Measurements from ENCODE around the gene LRRC4. TPM values are rescaled to one million over a fixed set of nuclear protein-coding genes. Genes with fewer than 3 reads are reported as not detected.

Gene LRRC4
- total RNA-seq, 4 donors from 2014 or later: 0.29 to 2.5 (median 1.2) TPM

DNA sequence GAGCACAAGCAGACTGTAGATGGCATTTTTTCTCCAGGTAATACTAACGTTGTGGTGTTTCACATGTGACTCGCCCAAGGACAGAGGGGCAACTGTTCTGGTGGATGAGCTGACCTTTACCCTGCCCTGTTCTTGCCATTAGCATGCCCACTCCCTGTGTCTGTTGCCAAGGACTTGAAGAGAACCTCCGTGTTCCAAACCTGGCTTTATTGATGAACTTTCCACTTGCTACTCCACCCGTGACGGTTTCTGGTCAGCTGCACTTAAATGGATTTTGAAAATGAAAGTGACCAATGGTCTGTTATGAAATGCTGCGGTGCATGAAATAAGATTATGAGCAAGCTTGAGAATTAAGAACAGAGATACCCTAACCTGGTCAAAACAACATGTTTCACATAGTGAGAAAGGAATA is 30.4 kb downstream of the LRRC4 start:
- intact Hi-C loops (cut with DNase I; ENCODE audit: low total_unique reads): no loop called here
- Histone ChIP-seq H3K4me3 (no peak overlapping the region), H3K4me1 (no peaks in the 10 kb centered on the region), H3K9me3 (no peaks in the 10 kb centered on the region), H3K27ac (no peak overlapping the region), H3K27me3 (no peaks in the 10 kb centered on the region), H3K36me3 (no peaks in the 10 kb centered on the region)
- TF ChIP-seq POLR2A (IDR thresholded peaks at IDR 0.05): no peak
- TF ChIP-seq, protein P1, sequence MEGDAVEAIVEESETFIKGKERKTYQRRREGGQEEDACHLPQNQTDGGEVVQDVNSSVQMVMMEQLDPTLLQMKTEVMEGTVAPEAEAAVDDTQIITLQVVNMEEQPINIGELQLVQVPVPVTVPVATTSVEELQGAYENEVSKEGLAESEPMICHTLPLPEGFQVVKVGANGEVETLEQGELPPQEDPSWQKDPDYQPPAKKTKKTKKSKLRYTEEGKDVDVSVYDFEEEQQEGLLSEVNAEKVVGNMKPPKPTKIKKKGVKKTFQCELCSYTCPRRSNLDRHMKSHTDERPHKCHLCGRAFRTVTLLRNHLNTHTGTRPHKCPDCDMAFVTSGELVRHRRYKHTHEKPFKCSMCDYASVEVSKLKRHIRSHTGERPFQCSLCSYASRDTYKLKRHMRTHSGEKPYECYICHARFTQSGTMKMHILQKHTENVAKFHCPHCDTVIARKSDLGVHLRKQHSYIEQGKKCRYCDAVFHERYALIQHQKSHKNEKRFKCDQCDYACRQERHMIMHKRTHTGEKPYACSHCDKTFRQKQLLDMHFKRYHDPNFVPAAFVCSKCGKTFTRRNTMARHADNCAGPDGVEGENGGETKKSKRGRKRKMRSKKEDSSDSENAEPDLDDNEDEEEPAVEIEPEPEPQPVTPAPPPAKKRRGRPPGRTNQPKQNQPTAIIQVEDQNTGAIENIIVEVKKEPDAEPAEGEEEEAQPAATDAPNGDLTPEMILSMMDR (IDR thresholded peaks at IDR 0.05): no peak
- no peak for DNase-seq

DNA sequence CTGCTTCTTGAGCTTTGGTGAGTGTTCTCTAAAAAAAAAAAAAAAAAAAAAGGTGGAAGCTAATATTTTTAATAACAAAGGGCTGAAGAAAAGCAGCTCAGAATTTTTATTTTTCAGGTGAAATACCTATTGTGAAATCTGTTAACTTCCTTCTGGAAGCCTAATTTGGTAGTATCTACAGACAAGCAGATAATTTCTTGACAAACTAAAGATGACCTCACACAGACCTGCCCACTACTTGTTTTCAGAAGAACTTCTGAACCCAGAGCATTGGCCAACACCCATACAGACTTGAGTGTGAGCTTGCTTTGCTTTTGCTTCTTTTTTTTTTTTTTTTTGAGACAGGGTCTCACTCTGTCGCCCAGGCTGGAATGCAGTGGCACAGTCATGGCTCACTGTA is 31.2 kb downstream of the LRRC4 start:
- Histone ChIP-seq H3K27me3 (no peaks in the 10 kb centered on the region), H3K9me3 (no peaks in the 10 kb centered on the region), H3K27ac (no peak overlapping the region), H3K36me3 (no peaks in the 10 kb centered on the region), H3K4me3 (no peak overlapping the region), H3K4me1 (no peaks in the 10 kb centered on the region)
- no peak for DNase-seq
- TF ChIP-seq POLR2A (IDR thresholded peaks at IDR 0.05): no peak
- TF ChIP-seq, protein P1 (IDR thresholded peaks at IDR 0.05): no peak
- intact Hi-C loops (cut with DNase I; ENCODE audit: low total_unique reads): no loop called here

DNA sequence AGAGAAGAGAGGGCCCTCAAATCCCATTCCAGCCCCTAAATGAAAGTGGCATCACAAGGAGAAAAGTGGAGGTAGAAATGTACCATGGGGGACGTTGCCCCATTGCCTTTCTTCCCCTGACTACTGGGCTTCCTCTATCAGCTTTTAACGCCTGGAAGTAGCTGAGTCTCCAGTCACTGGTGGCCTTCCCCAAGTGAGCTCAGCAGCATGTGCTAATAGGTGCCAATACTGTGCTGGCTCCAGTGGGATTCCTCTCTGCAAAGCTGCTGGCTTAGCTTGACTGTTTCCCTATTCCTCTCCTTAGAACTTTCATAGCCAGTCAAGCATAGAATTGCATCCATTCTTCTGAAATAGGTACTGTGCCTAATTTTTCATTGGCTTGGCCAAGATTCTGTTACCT is 32.6 kb downstream of the LRRC4 start:
- DNase-seq: no peak
- H3K27me3 ChIP-seq: no peaks in the 10 kb centered on the region
- no peak overlapping the region for H3K27ac ChIP-seq
- no peaks in the 10 kb centered on the region for H3K36me3 ChIP-seq
- no peaks in the 10 kb centered on the region for H3K9me3 ChIP-seq
- H3K4me3 ChIP-seq: no peak overlapping the region
- no peak for TF ChIP-seq POLR2A (IDR thresholded peaks at IDR 0.05)
- TF ChIP-seq, protein P1 (IDR thresholded peaks at IDR 0.05): no peak
- H3K4me1 ChIP-seq: no peaks in the 10 kb centered on the region
- intact Hi-C loops (cut with DNase I; ENCODE audit: low total_unique reads): no loop called here

DNA sequence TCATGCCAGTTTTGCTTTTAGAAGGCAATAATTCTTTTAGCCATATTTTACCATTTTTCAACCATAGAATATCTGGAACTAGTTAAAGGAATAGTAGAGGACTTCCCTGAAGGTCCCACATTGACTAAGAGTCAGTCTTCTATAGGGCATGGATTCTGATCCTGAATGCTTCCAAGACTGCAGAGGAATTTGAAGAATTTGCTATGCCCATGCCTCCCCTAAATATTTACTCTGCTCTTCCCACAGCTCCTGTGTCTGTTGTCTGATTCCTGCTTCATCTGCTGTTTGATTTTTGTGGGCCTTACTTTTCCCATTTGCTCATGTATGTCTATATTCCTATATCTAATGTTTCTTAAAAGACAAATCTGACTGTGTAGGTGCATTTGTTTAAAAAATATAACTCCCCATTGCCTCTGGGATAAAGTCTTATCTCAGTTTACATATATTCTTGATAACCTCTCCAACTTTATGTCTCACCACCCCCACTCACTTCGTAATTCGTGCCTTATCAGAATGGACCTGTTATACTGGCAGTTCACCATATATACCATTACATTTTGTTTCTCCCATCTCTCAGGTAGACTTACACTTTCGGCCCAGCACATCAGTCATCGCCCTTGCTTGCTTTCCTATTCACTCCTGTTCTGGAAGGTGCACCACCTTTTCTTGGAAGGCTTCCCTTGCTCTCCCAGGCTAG is 33.9 kb downstream of the LRRC4 start:
- DNase-seq: no peak
- H3K4me1 ChIP-seq: no peaks in the 10 kb centered on the region
- intact Hi-C loops (cut with DNase I; ENCODE audit: low total_unique reads): no loop called here
- H3K27ac ChIP-seq: no peak overlapping the region
- no peak for TF ChIP-seq POLR2A (IDR thresholded peaks at IDR 0.05)
- TF ChIP-seq, protein P1 (IDR thresholded peaks at IDR 0.05): no peak
- no peak overlapping the region for H3K4me3 ChIP-seq
- no peaks in the 10 kb centered on the region for H3K9me3 ChIP-seq
- no peaks in the 10 kb centered on the region for H3K27me3 ChIP-seq
- no peaks in the 10 kb centered on the region for H3K36me3 ChIP-seq

DNA sequence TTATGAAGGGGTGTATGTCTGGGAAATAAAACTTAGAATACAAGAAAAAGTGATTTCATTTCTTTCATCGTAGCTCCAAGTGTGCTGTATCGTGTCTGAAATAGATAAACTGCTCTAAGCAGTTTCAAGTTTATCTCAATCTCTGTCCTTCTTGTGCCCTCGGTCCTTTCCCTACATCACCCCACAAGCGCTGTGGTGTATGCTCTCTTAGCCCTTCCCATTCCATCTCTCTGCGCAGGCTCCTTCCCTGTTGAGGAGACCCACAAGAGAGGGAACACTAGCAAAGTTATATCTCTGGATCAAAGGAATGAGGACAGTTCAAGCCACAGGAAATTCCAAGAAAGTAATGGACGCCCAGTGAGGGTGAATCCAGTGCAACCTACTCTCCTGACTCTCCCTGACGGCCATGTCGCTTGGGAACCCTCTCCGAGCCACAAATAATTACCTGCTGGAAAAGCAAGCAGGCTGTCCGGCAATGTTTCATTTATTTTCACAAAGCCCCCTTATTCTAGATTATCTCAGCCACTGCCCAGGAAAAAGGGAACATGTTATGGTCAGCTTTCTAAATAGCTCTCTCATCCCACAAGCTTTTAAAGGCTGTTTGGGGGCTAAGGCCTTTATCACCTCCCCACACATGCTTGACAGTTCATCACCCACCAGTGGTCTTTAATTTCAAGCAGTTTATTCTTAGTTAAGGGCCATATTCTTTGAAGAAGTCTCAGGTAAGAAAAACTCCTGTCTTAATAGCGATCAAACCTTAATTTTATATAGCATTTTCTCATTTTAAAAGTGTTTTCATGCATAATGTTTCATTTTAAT is 34.8 kb downstream of the LRRC4 start:
- DNase-seq: no peak
- TF ChIP-seq POLR2A (IDR thresholded peaks at IDR 0.05): no peak
- TF ChIP-seq, protein P1 (IDR thresholded peaks at IDR 0.05): no peak
- intact Hi-C loops (cut with DNase I; ENCODE audit: low total_unique reads): no loop called here
- H3K4me1 ChIP-seq: no peaks in the 10 kb centered on the region
- no peaks in the 10 kb centered on the region for H3K36me3 ChIP-seq
- no peak overlapping the region for H3K4me3 ChIP-seq
- no peaks in the 10 kb centered on the region for H3K27me3 ChIP-seq
- H3K9me3 ChIP-seq: no peaks in the 10 kb centered on the region
- H3K27ac ChIP-seq: peak overlapping the region in 1 of 2 donors; percentile 48

Data from uterus (tissue), 4 donors.